ENCODE results near the gene PANK4. TPM values are rescaled to one million over a fixed set of nuclear protein-coding genes. Genes with fewer than 3 reads are reported as not detected.

Gene PANK4
- total and polyA plus RNA-seq, 10 of the 15 experiments (the other 5 are each of a cell fraction or from before 2014, with no cell fraction given), result 0.35 to 38.0 (median 18.6) TPM

DNA sequence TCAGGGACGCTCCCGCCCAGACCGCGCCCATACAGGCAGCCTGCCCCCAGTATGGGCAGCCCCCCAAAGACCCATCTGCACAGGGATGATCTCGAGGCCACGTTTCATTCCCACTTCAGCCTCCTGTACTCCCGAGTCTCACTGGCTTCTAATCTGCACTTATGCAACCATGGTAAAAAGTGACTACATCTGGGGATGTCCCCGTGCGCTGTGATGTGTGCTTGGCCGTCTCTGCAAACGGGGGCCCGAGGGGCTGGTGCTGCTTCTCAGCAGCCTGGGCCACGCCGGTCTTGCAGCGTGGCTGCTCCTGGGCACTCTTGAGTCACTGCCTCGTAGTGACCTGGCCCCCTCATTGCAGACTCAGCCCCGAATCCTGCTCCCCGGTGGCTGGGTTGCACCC lies 67.7 kb downstream of the PANK4 start (continued):
- TF ChIP-seq, protein P1, sequence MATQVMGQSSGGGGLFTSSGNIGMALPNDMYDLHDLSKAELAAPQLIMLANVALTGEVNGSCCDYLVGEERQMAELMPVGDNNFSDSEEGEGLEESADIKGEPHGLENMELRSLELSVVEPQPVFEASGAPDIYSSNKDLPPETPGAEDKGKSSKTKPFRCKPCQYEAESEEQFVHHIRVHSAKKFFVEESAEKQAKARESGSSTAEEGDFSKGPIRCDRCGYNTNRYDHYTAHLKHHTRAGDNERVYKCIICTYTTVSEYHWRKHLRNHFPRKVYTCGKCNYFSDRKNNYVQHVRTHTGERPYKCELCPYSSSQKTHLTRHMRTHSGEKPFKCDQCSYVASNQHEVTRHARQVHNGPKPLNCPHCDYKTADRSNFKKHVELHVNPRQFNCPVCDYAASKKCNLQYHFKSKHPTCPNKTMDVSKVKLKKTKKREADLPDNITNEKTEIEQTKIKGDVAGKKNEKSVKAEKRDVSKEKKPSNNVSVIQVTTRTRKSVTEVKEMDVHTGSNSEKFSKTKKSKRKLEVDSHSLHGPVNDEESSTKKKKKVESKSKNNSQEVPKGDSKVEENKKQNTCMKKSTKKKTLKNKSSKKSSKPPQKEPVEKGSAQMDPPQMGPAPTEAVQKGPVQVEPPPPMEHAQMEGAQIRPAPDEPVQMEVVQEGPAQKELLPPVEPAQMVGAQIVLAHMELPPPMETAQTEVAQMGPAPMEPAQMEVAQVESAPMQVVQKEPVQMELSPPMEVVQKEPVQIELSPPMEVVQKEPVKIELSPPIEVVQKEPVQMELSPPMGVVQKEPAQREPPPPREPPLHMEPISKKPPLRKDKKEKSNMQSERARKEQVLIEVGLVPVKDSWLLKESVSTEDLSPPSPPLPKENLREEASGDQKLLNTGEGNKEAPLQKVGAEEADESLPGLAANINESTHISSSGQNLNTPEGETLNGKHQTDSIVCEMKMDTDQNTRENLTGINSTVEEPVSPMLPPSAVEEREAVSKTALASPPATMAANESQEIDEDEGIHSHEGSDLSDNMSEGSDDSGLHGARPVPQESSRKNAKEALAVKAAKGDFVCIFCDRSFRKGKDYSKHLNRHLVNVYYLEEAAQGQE (IDR thresholded peaks at IDR 0.05; ENCODE audit: low read depth, low read length), result no peak

Other genes starting within 250 kb of the PANK4 start
Only the 7 nearest of the 8 such genes appear.
- 82.1 and 105 TPM in 2 replicates for gene RER1, start 134.8 kb downstream of the PANK4 start, total RNA-seq (2014; rRNA removed)
- 80.8 and 84.8 TPM in 2 replicates for gene RER1, start 134.8 kb downstream of the PANK4 start, total RNA-seq (2014; rRNA removed; fragmentation: Illumina TruSeq; extraction: Trizol)
- 145 and 149 TPM in 2 replicates for gene RER1, start 134.8 kb downstream of the PANK4 start, total RNA-seq (2021)
- 194 and 216 TPM in 2 replicates for gene RER1, start 134.8 kb downstream of the PANK4 start, polyA plus RNA-seq (2011; rRNA removed)
- 172 and 189 TPM in 2 replicates for gene RER1, start 134.8 kb downstream of the PANK4 start, polyA plus RNA-seq (2014; fragmentation: Illumina TruSeq; extraction: Trizol)
- 10 to 100 TPM; 29.2 to 48.5 TPM for gene RER1, start 134.8 kb downstream of the PANK4 start, polyA plus RNA-seq (2014; fragmentation: Nextera tagmentation; extraction: Ambion mirVana)
- 105 and 124 TPM in 2 replicates for gene RER1, start 134.8 kb downstream of the PANK4 start, polyA plus RNA-seq (2014; rRNA removed)
- gene RER1, start 134.8 kb downstream of the PANK4 start, polyA plus RNA-seq (2016; fragmentation: Nextera tagmentation; extraction: Ambion mirVana), result 100 to 1,000 TPM; 268 to 274 TPM
- gene PEX10, start 114.0 kb downstream of the PANK4 start, total RNA-seq (2014; rRNA removed), result 23.7 and 24.9 TPM in 2 replicates
- gene PEX10, start 114.0 kb downstream of the PANK4 start, total RNA-seq (2014; rRNA removed; fragmentation: Illumina TruSeq; extraction: Trizol), result 7.4 TPM in 2 replicates
- gene PEX10, start 114.0 kb downstream of the PANK4 start, total RNA-seq (2021), result 16.4 and 16.8 TPM in 2 replicates
- 4.3 and 6.1 TPM in 2 replicates for gene PEX10, start 114.0 kb downstream of the PANK4 start, polyA plus RNA-seq (2011; rRNA removed)
- 3.8 and 5.6 TPM in 2 replicates for gene PEX10, start 114.0 kb downstream of the PANK4 start, polyA plus RNA-seq (2014; fragmentation: Illumina TruSeq; extraction: Trizol)
- under 1 TPM in 1 of 2 experiments, not detected in 1; 0.24 TPM for gene PEX10, start 114.0 kb downstream of the PANK4 start, polyA plus RNA-seq (2014; fragmentation: Nextera tagmentation; extraction: Ambion mirVana)
- 19.4 and 20.8 TPM in 2 replicates for gene PEX10, start 114.0 kb downstream of the PANK4 start, polyA plus RNA-seq (2014; rRNA removed)
- gene PEX10, start 114.0 kb downstream of the PANK4 start, polyA plus RNA-seq (2016; fragmentation: Nextera tagmentation; extraction: Ambion mirVana), result 10 to 100 TPM; 18.9 to 19.7 TPM
- 0.11 and 0.73 TPM in 2 replicates for gene PLCH2, start 50.3 kb downstream of the PANK4 start, total RNA-seq (2014; rRNA removed)
- 0.04 and 0.05 TPM in 2 replicates for gene PLCH2, start 50.3 kb downstream of the PANK4 start, total RNA-seq (2014; rRNA removed; fragmentation: Illumina TruSeq; extraction: Trizol)
- 0.62 and 0.74 TPM in 2 replicates for gene PLCH2, start 50.3 kb downstream of the PANK4 start, total RNA-seq (2021)
- gene PLCH2, start 50.3 kb downstream of the PANK4 start, polyA plus RNA-seq (2011; rRNA removed), result 0.24 and 0.30 TPM in 2 replicates
- gene PLCH2, start 50.3 kb downstream of the PANK4 start, polyA plus RNA-seq (2014; fragmentation: Illumina TruSeq; extraction: Trizol), result 0.12 TPM in 1 of 2 replicates, not detected in the other
- not detected for gene PLCH2, start 50.3 kb downstream of the PANK4 start, polyA plus RNA-seq (2014; fragmentation: Nextera tagmentation; extraction: Ambion mirVana)
- 0.53 and 1.1 TPM in 2 replicates for gene PLCH2, start 50.3 kb downstream of the PANK4 start, polyA plus RNA-seq (2014; rRNA removed)
- gene PLCH2, start 50.3 kb downstream of the PANK4 start, polyA plus RNA-seq (2016; fragmentation: Nextera tagmentation; extraction: Ambion mirVana), result under 1 TPM in 1 of 2 experiments, not detected in 1; 0.03 TPM
- 0.22 TPM in 1 of 2 replicates, not detected in the other for gene HES5, start 3.7 kb upstream of the PANK4 start, total RNA-seq (2014; rRNA removed)
- gene HES5, start 3.7 kb upstream of the PANK4 start, total RNA-seq (2014; rRNA removed; fragmentation: Illumina TruSeq; extraction: Trizol), result not detected in 2 replicates
- 0.15 TPM in 1 of 2 replicates, not detected in the other for gene HES5, start 3.7 kb upstream of the PANK4 start, total RNA-seq (2021)
- not detected in 2 replicates for gene HES5, start 3.7 kb upstream of the PANK4 start, polyA plus RNA-seq (2011; rRNA removed)
- not detected in 2 replicates for gene HES5, start 3.7 kb upstream of the PANK4 start, polyA plus RNA-seq (2014; fragmentation: Illumina TruSeq; extraction: Trizol)
- gene HES5, start 3.7 kb upstream of the PANK4 start, polyA plus RNA-seq (2014; fragmentation: Nextera tagmentation; extraction: Ambion mirVana), result not detected
- gene HES5, start 3.7 kb upstream of the PANK4 start, polyA plus RNA-seq (2014; rRNA removed), result 0.12 TPM in 1 of 2 replicates, not detected in the other
- gene HES5, start 3.7 kb upstream of the PANK4 start, polyA plus RNA-seq (2016; fragmentation: Nextera tagmentation; extraction: Ambion mirVana), result not detected
- gene TNFRSF14, start 29.8 kb upstream of the PANK4 start, total RNA-seq (2014; rRNA removed), result 53.6 and 61.1 TPM in 2 replicates
- gene TNFRSF14, start 29.8 kb upstream of the PANK4 start, total RNA-seq (2014; rRNA removed; fragmentation: Illumina TruSeq; extraction: Trizol), result 20.0 and 23.0 TPM in 2 replicates
- gene TNFRSF14, start 29.8 kb upstream of the PANK4 start, total RNA-seq (2021), result 76.2 and 79.1 TPM in 2 replicates
- gene TNFRSF14, start 29.8 kb upstream of the PANK4 start, polyA plus RNA-seq (2011; rRNA removed), result 30.5 and 69.6 TPM in 2 replicates
- 4.8 and 19.2 TPM in 2 replicates for gene TNFRSF14, start 29.8 kb upstream of the PANK4 start, polyA plus RNA-seq (2014; fragmentation: Illumina TruSeq; extraction: Trizol)
- 1 to 10 TPM in 1 of 2 experiments, under 1 TPM in 1; 0.43 to 2.9 TPM for gene TNFRSF14, start 29.8 kb upstream of the PANK4 start, polyA plus RNA-seq (2014; fragmentation: Nextera tagmentation; extraction: Ambion mirVana)
- 113 and 114 TPM in 2 replicates for gene TNFRSF14, start 29.8 kb upstream of the PANK4 start, polyA plus RNA-seq (2014; rRNA removed)
- 10 to 100 TPM; 36.2 to 46.7 TPM for gene TNFRSF14, start 29.8 kb upstream of the PANK4 start, polyA plus RNA-seq (2016; fragmentation: Nextera tagmentation; extraction: Ambion mirVana)
- 4.2 TPM in 2 replicates for gene PRXL2B, start 60.2 kb upstream of the PANK4 start, total RNA-seq (2014; rRNA removed)
- 1.8 and 1.9 TPM in 2 replicates for gene PRXL2B, start 60.2 kb upstream of the PANK4 start, total RNA-seq (2014; rRNA removed; fragmentation: Illumina TruSeq; extraction: Trizol)
- 5.6 and 7.6 TPM in 2 replicates for gene PRXL2B, start 60.2 kb upstream of the PANK4 start, total RNA-seq (2021)
- gene PRXL2B, start 60.2 kb upstream of the PANK4 start, polyA plus RNA-seq (2011; rRNA removed), result 3.1 and 5.0 TPM in 2 replicates
- 1.3 and 2.7 TPM in 2 replicates for gene PRXL2B, start 60.2 kb upstream of the PANK4 start, polyA plus RNA-seq (2014; fragmentation: Illumina TruSeq; extraction: Trizol)
- gene PRXL2B, start 60.2 kb upstream of the PANK4 start, polyA plus RNA-seq (2014; fragmentation: Nextera tagmentation; extraction: Ambion mirVana), result under 1 TPM; 0.44 to 0.53 TPM
- 5.5 and 6.8 TPM in 2 replicates for gene PRXL2B, start 60.2 kb upstream of the PANK4 start, polyA plus RNA-seq (2014; rRNA removed)
- gene PRXL2B, start 60.2 kb upstream of the PANK4 start, polyA plus RNA-seq (2016; fragmentation: Nextera tagmentation; extraction: Ambion mirVana), result 1 to 10 TPM; 3.8 to 4.8 TPM
- gene MMEL1, start 106.4 kb upstream of the PANK4 start, total RNA-seq (2014; rRNA removed), result not detected in 2 replicates
- not detected in 2 replicates for gene MMEL1, start 106.4 kb upstream of the PANK4 start, total RNA-seq (2014; rRNA removed; fragmentation: Illumina TruSeq; extraction: Trizol)
- not detected in 2 replicates for gene MMEL1, start 106.4 kb upstream of the PANK4 start, total RNA-seq (2021)
- gene MMEL1, start 106.4 kb upstream of the PANK4 start, polyA plus RNA-seq (2011; rRNA removed), result 0.11 and 0.13 TPM in 2 replicates
- gene MMEL1, start 106.4 kb upstream of the PANK4 start, polyA plus RNA-seq (2014; fragmentation: Illumina TruSeq; extraction: Trizol), result not detected in 2 replicates
- gene MMEL1, start 106.4 kb upstream of the PANK4 start, polyA plus RNA-seq (2014; fragmentation: Nextera tagmentation; extraction: Ambion mirVana), result not detected
- gene MMEL1, start 106.4 kb upstream of the PANK4 start, polyA plus RNA-seq (2014; rRNA removed), result not detected in 2 replicates
- gene MMEL1, start 106.4 kb upstream of the PANK4 start, polyA plus RNA-seq (2016; fragmentation: Nextera tagmentation; extraction: Ambion mirVana), result not detected

All from GM12878 (cell line).